WTC11 (cell line): ENCODE results near the gene TFF2. TPM values are rescaled to one million over a fixed set of nuclear protein-coding genes. Genes with fewer than 3 reads are reported as not detected.

ENCODE experiments used
- ATAC-seq: fragments of 200-7000 bp; cut with Tn5 transposase; 2 replicates; pipeline ENCODE4 v1.10.0; 2021; ENCODE audit warnings: mild to moderate bottlenecking, moderate library complexity
- CTCF ChIA-PET: fragments of 300-600 bp; sonication (Branson Sonifier 250); formaldehyde crosslinking; loops from one replicate; lab custom pipeline; 2021; ENCODE audit warnings: antibody characterized with exemption; lab: Charles Lee
- POLR2A ChIA-PET: fragments of 350-600 bp; sonication (Branson Sonifier 250); formaldehyde crosslinking; loops from one replicate; lab custom pipeline; 2021; ENCODE audit warnings: antibody characterized with exemption; lab: Charles Lee
- DNase-seq: peaks from one replicate; pipeline ENCODE4 v3.0.0; 2021; ENCODE audit warnings: low spot score
- H3K27ac Mint-ChIP-seq: 2 replicates; pipeline ENCODE4 v1.8.0; 2021; ENCODE audit warnings: mixed read lengths
- H3K27me3 Mint-ChIP-seq: 2 replicates; pipeline ENCODE4 v1.8.0; 2021; ENCODE audit warnings: low read depth, mild to moderate bottlenecking, moderate library complexity, mixed read lengths
- H3K36me3 Mint-ChIP-seq: 2 replicates; pipeline ENCODE4 v1.8.0; 2021; ENCODE audit warnings: mixed read lengths
- H3K4me1 Mint-ChIP-seq: 2 replicates; pipeline ENCODE4 v1.8.0; 2022; ENCODE audit warnings: mixed read lengths
- H3K4me3 Mint-ChIP-seq: 2 replicates; pipeline ENCODE4 v1.8.0; 2021; ENCODE audit warnings: mild to moderate bottlenecking, moderate library complexity, mixed read lengths
- H3K9me3 Mint-ChIP-seq: 2 replicates; pipeline ENCODE4 v1.8.0; 2021; ENCODE audit warnings: mixed read lengths
- CREM ChIP-seq: sonication (generic); formaldehyde crosslinking; IDR thresholded peaks from 2 replicates; pipeline ENCODE4 v1.8.1; 2022; ENCODE audit warnings: mild to moderate bottlenecking, missing genetic modification reagents, moderate library complexity
- ERG ChIP-seq: fragments of 250-450 bp; sonication (Bioruptor Pico); IDR thresholded peaks from 2 replicates; pipeline ENCODE4 v1.8.0; 2021; ENCODE audit warnings: mild to moderate bottlenecking
- GABPB1 ChIP-seq: sonication (generic); formaldehyde crosslinking; IDR thresholded peaks from 2 replicates; pipeline ENCODE4 v1.8.1; 2023; ENCODE audit warnings: mild to moderate bottlenecking, missing genetic modification reagents
- GTF2I ChIP-seq: fragments of 250-450 bp; sonication (Bioruptor Pico); conservative IDR thresholded peaks from 2 replicates; pipeline ENCODE4 v1.4.0; 2021; ENCODE audit warnings: mild to moderate bottlenecking
- NR2C2 ChIP-seq: sonication (generic); formaldehyde crosslinking; IDR thresholded peaks from 2 replicates; pipeline ENCODE4 v1.8.0; 2022; ENCODE audit warnings: mild to moderate bottlenecking, missing genetic modification reagents
- OVOL2 ChIP-seq: fragments of 250-450 bp; sonication (Bioruptor Pico); IDR thresholded peaks from 2 replicates; pipeline ENCODE4 v1.9.0; 2021; ENCODE audit warnings: mild to moderate bottlenecking, borderline replicate concordance
- PRRX2 ChIP-seq: fragments of 250-450 bp; sonication (Bioruptor Pico); IDR thresholded peaks from 2 replicates; pipeline ENCODE4 v1.8.0; 2021; ENCODE audit warnings: mild to moderate bottlenecking
- TEAD4 ChIP-seq: sonication (generic); formaldehyde crosslinking; IDR thresholded peaks from 2 replicates; pipeline ENCODE4 v1.8.0; 2022; ENCODE audit warnings: mild to moderate bottlenecking, missing genetic modification reagents
- TP53 ChIP-seq: sonication (generic); formaldehyde crosslinking; IDR thresholded peaks from 2 replicates; pipeline ENCODE4 v1.8.1; 2023; ENCODE audit warnings: mild to moderate bottlenecking, missing genetic modification reagents
- ZNF232 ChIP-seq: sonication (generic); formaldehyde crosslinking; IDR thresholded peaks from 2 replicates; pipeline ENCODE4 v1.8.0; 2022; ENCODE audit warnings: mild to moderate bottlenecking, missing genetic modification reagents
- ZNF281 ChIP-seq: sonication (generic); formaldehyde crosslinking; IDR thresholded peaks from 2 replicates; pipeline ENCODE4 v1.8.0; 2023; ENCODE audit warnings: mild to moderate bottlenecking, missing genetic modification reagents
- ZNF416 ChIP-seq: fragments of 250-450 bp; sonication (Bioruptor Pico); IDR thresholded peaks from 2 replicates; pipeline ENCODE4 v1.9.0; 2021; ENCODE audit warnings: mild to moderate bottlenecking, inconsistent platforms
- ZNF425 ChIP-seq: fragments of 250-450 bp; sonication (Bioruptor Pico); conservative IDR thresholded peaks from 2 replicates; pipeline ENCODE4 v1.9.0; 2021; ENCODE audit warnings: mild to moderate bottlenecking
- ZNF671 ChIP-seq: fragments of 250-450 bp; sonication (Bioruptor Pico); IDR thresholded peaks from 2 replicates; pipeline ENCODE4 v1.8.0; 2021; ENCODE audit warnings: mild to moderate bottlenecking
- total RNA-seq: library from RNA; stranded (reverse); gene quantifications from 3 replicates; pipeline ENCODE4 v1.2.3, GENCODE V29; 2021
- TF ChIP-seq, protein P1 (sequence below): sonication (generic); formaldehyde crosslinking; IDR thresholded peaks from 2 replicates; pipeline ENCODE4 v1.8.1; 2023; ENCODE audit warnings: mild to moderate bottlenecking, missing genetic modification reagents, borderline replicate concordance
- TF ChIP-seq, protein P2 (sequence below): sonication (generic); formaldehyde crosslinking; IDR thresholded peaks from 2 replicates; pipeline ENCODE4 v1.8.1; 2022; ENCODE audit warnings: missing genetic modification reagents, borderline replicate concordance

The TFF2 gene
- total RNA-seq, 1 experiment from 2014 or later, result 0.33 TPM

GRCh38 chr21:42387164-42387563, 36.4 kb upstream of the TFF2 start (continued):
- TF ChIP-seq ERG (no peak), NR2C2 (CRISPR knock-in tag) (no peak), ZNF671 (CRISPR knock-in tag) (no peak), GTF2I (CRISPR knock-in tag) (no peak), PRRX2 (CRISPR knock-in tag) (no peak), ZNF232 (CRISPR knock-in tag) (no peak)
- TF ChIP-seq, all 79 proteins: peak for 0

- Mint-ChIP-seq H3K4me1 (peaks cover 31% of the 10 kb centered on the region), H3K9me3 (peaks cover 18% of the 10 kb centered on the region), H3K27ac (no peak overlapping the region), H3K4me3 (no peak overlapping the region), H3K27me3 (peaks cover 3% of the 10 kb centered on the region), H3K36me3 (peaks cover 5% of the 10 kb centered on the region; the same call in 1 of the 2 replicates)
- ATAC-seq, result no peak
- ChIA-PET CTCF (no interaction called here), POLR2A (no interaction called here)
- DNase-seq, result no peak
- no peak for TF ChIP-seq TEAD4
- TF ChIP-seq GABPB1 (CRISPR knock-in tag), result peak; percentile 93
These were observed 35.3 kb upstream of the TFF2 start for GRCh38 chr21:42386034-42386591.

GRCh38 chr21:42385619-42386018, 34.8 kb upstream of the TFF2 start:
- Mint-ChIP-seq H3K27ac (no peak overlapping the region; the same call in 1 of the 2 replicates), H3K4me1 (peaks cover 31% of the 10 kb centered on the region), H3K27me3 (peaks cover 3% of the 10 kb centered on the region; the same call in 1 of the 2 replicates), H3K4me3 (no peak overlapping the region), H3K9me3 (peaks cover 14% of the 10 kb centered on the region), H3K36me3 (peaks cover 5% of the 10 kb centered on the region; the same call in 1 of the 2 replicates)
- ATAC-seq, result no peak
- CTCF ChIA-PET, result no interaction called here
- DNase-seq, result no peak
- TF ChIP-seq ZNF425 (CRISPR knock-in tag), result no peak
- TF ChIP-seq TP53 (CRISPR knock-in tag), result no peak
- no peak for TF ChIP-seq OVOL2
- TF ChIP-seq, protein P1, sequence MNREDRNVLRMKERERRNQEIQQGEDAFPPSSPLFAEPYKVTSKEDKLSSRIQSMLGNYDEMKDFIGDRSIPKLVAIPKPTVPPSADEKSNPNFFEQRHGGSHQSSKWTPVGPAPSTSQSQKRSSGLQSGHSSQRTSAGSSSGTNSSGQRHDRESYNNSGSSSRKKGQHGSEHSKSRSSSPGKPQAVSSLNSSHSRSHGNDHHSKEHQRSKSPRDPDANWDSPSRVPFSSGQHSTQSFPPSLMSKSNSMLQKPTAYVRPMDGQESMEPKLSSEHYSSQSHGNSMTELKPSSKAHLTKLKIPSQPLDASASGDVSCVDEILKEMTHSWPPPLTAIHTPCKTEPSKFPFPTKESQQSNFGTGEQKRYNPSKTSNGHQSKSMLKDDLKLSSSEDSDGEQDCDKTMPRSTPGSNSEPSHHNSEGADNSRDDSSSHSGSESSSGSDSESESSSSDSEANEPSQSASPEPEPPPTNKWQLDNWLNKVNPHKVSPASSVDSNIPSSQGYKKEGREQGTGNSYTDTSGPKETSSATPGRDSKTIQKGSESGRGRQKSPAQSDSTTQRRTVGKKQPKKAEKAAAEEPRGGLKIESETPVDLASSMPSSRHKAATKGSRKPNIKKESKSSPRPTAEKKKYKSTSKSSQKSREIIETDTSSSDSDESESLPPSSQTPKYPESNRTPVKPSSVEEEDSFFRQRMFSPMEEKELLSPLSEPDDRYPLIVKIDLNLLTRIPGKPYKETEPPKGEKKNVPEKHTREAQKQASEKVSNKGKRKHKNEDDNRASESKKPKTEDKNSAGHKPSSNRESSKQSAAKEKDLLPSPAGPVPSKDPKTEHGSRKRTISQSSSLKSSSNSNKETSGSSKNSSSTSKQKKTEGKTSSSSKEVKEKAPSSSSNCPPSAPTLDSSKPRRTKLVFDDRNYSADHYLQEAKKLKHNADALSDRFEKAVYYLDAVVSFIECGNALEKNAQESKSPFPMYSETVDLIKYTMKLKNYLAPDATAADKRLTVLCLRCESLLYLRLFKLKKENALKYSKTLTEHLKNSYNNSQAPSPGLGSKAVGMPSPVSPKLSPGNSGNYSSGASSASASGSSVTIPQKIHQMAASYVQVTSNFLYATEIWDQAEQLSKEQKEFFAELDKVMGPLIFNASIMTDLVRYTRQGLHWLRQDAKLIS (CRISPR knock-in tag), result no peak
- TF ChIP-seq, protein P2, sequence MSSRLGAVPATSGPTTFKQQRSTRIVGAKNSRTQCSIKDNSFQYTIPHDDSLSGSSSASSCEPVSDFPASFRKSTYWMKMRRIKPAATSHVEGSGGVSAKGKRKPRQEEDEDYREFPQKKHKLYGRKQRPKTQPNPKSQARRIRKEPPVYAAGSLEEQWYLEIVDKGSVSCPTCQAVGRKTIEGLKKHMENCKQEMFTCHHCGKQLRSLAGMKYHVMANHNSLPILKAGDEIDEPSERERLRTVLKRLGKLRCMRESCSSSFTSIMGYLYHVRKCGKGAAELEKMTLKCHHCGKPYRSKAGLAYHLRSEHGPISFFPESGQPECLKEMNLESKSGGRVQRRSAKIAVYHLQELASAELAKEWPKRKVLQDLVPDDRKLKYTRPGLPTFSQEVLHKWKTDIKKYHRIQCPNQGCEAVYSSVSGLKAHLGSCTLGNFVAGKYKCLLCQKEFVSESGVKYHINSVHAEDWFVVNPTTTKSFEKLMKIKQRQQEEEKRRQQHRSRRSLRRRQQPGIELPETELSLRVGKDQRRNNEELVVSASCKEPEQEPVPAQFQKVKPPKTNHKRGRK (CRISPR knock-in tag), result no peak
- TF ChIP-seq ZNF281 (CRISPR knock-in tag), result no peak
- TF ChIP-seq CREM (CRISPR knock-in tag), result no peak
- no peak for TF ChIP-seq ZNF416 (CRISPR knock-in tag)
- TF ChIP-seq, all 79 proteins: peak for 0
- POLR2A ChIA-PET, result no interaction called here
